ENCODE data around the gene RUFY4. TPM values are rescaled to one million over a fixed set of nuclear protein-coding genes. Genes with fewer than 3 reads are reported as not detected.

Gene RUFY4
- total RNA-seq, 1 experiment from 2014 or later: not detected

GRCh38 chr2:218060118-218060517 is 8.9 kb upstream of the RUFY4 start:
- no peak for DNase-seq (ENCODE audit: low read depth)

GRCh38 chr2:218060950-218061660 is 7.9 kb upstream of the RUFY4 start:
- no peak for DNase-seq (ENCODE audit: low read depth)

GRCh38 chr2:218063486-218063885 is 5.6 kb upstream of the RUFY4 start:
- no peak for DNase-seq (ENCODE audit: low read depth)

- DNase-seq (ENCODE audit: low read depth): no peak
Observed at GRCh38 chr2:218063896-218064295, 5.2 kb upstream of the RUFY4 start.

- no peak for DNase-seq (ENCODE audit: low read depth)
Observed at GRCh38 chr2:218065239-218066006, 3.6 kb upstream of the RUFY4 start.

GRCh38 chr2:218066926-218067515 is 2.0 kb upstream of the RUFY4 start:
- no peak for DNase-seq (ENCODE audit: low read depth)

GRCh38 chr2:218067523-218067922 is 1.5 kb upstream of the RUFY4 start:
- DNase-seq (ENCODE audit: low read depth): no peak

GRCh38 chr2:218069606-218070300 is 700 bp downstream of the RUFY4 start:
- DNase-seq (ENCODE audit: low read depth): no peak

- DNase-seq (ENCODE audit: low read depth): no peak
Observed at GRCh38 chr2:218070587-218070986, 1.5 kb downstream of the RUFY4 start.

- peak; percentile 16 for DNase-seq (ENCODE audit: low read depth)
Observed at GRCh38 chr2:218071218-218071937, 2.3 kb downstream of the RUFY4 start.

- no peak for DNase-seq (ENCODE audit: low read depth)
Observed at GRCh38 chr2:218072002-218072401, 2.9 kb downstream of the RUFY4 start.

- no peak for DNase-seq (ENCODE audit: low read depth)
Observed at GRCh38 chr2:218072478-218073024, 3.5 kb downstream of the RUFY4 start.

- no peak for DNase-seq (ENCODE audit: low read depth)
Observed at GRCh38 chr2:218073185-218073584, 4.1 kb downstream of the RUFY4 start.

GRCh38 chr2:218074031-218074430 is 5.0 kb downstream of the RUFY4 start:
- DNase-seq (ENCODE audit: low read depth): peak; percentile 33

GRCh38 chr2:218075975-218076811 is 7.1 kb downstream of the RUFY4 start:
- DNase-seq (ENCODE audit: low read depth): no peak

GRCh38 chr2:218077464-218078216 is 8.6 kb downstream of the RUFY4 start:
- no peak for DNase-seq (ENCODE audit: low read depth)

GRCh38 chr2:218079943-218080913 is 11.2 kb downstream of the RUFY4 start:
- peak; percentile 17 for DNase-seq (ENCODE audit: low read depth)

GRCh38 chr2:218081063-218081462 is 12.0 kb downstream of the RUFY4 start:
- no peak for DNase-seq (ENCODE audit: low read depth)
